HCT116 (cell line): ENCODE data around the gene WWOX. TPM values are rescaled to one million over a fixed set of nuclear protein-coding genes. Genes with fewer than 3 reads are reported as not detected.

ENCODE experiments used
- ATAC-seq: fragments of 200-7000 bp; cut with Tn5 transposase; 2 replicates; pipeline ENCODE4 v1.9.1; 2020; ENCODE audit warnings: mild to moderate bottlenecking, moderate library complexity
- BruUV-seq: library from RNA; stranded (reverse); fragments of 400-500 nt; replicated peaks from 2 replicates; lab custom pipeline; 2021; lab: Mats Ljungman, UMichigan
- CTCF ChIA-PET: fragments of 300-600 bp; sonication (Branson Sonifier 250); formaldehyde crosslinking; loops from one replicate; lab custom pipeline; 2021; ENCODE audit warnings: antibody characterized with exemption; lab: Charles Lee
- POLR2A ChIA-PET: fragments of 300-600, 350-600 bp; sonication (Branson Sonifier 250); formaldehyde crosslinking; loops from one replicate; lab custom pipeline; 2021; ENCODE audit warnings: antibody characterized with exemption; lab: Charles Lee
- RAD21 ChIA-PET, 2 experiments: fragments of 300-600 bp; sonication (Branson Sonifier 250); formaldehyde crosslinking; loops; one replicate each; lab custom pipeline; 2023; ENCODE audit warnings: low total read pairs in 2 of 2; ENCODE audit not compliant: uncharacterized antibody in 2 of 2, unreplicated experiment in 2 of 2, low non-redundant PET in 1 of 2; lab: Charles Lee
- DNase-seq: peaks from one replicate; pipeline ENCODE4 v3.0.0-alpha.2; 2010; ENCODE audit warnings: low read depth, low spot score
- H2AFZ ChIP-seq: fragments of 200-600 bp; shearing (Covaris generic), sonication (generic); 2 replicates; pipeline ENCODE4 v1.6.1; 2017; ENCODE audit warnings: low read depth, mixed run types, mixed read lengths, antibody characterized with exemption, low read length; ENCODE audit not compliant: poor library complexity, severe bottlenecking
- H3K27ac ChIP-seq: 2 replicates; pipeline ENCODE4 v1.5.1; 2012; ENCODE audit warnings: low read depth, low read length
- H3K27me3 ChIP-seq: fragments of 200-600 bp; sonication (generic); 2 replicates; pipeline ENCODE4 v1.6.1; 2016; ENCODE audit warnings: mixed run types, low read length, mixed read lengths; ENCODE audit not compliant: insufficient read depth
- H3K36me3 ChIP-seq, 2 experiments: fragments of 200-500 bp in 1 of 2; fragments of 200-600 bp in 1 of 2; sonication (Bioruptor generic) in 1 of 2; sonication (generic) in 1 of 2; 2 replicates each; pipeline versions ENCODE4 v1.5.1 to v1.6.1; 2014 to 2016; ENCODE audit warnings: low read length in 2 of 2, inconsistent platforms in 1 of 2, mixed read lengths in 1 of 2, mixed run types in 1 of 2; ENCODE audit not compliant: insufficient read depth in 2 of 2, control insufficient read depth in 1 of 2
- H3K4me1 ChIP-seq, 2 experiments: fragments of 200-600 bp in 1 of 2; sonication (generic) in 1 of 2; 2 replicates each; pipeline versions ENCODE4 v1.5.1 to v1.6.1; 2012 to 2017; ENCODE audit warnings: low read length in 2 of 2, inconsistent platforms in 1 of 2, mild to moderate bottlenecking in 1 of 2, mixed read lengths in 1 of 2, mixed run types in 1 of 2, moderate library complexity in 1 of 2; ENCODE audit not compliant: insufficient read depth in 2 of 2, control insufficient read depth in 1 of 2
- H3K4me2 ChIP-seq: fragments of 200-600 bp; sonication (generic); 2 replicates; pipeline ENCODE4 v1.6.1; 2017; ENCODE audit warnings: mixed run types, low read length, mixed read lengths
- H3K4me3 ChIP-seq, 2 experiments: fragments of 200-600 bp in 1 of 2; sonication (generic) in 1 of 2; replicated peaks in 1 of 2; 2 replicates each; pipeline ENCODE4 v1.5.1; 2011 to 2016; ENCODE audit warnings: low read length in 2 of 2, control low read depth in 1 of 2, low read depth in 1 of 2, mild to moderate bottlenecking in 1 of 2, mixed read lengths in 1 of 2, mixed run types in 1 of 2
- H3K79me2 ChIP-seq: fragments of 200-600 bp; sonication (generic); 2 replicates; pipeline ENCODE4 v1.6.1; 2017; ENCODE audit warnings: mild to moderate bottlenecking, mixed run types, low read length, moderate library complexity, mixed read lengths; ENCODE audit not compliant: insufficient read depth
- H3K9ac ChIP-seq: fragments of 200-600 bp; sonication (generic); 2 replicates; pipeline ENCODE4 v1.6.1; 2016; ENCODE audit warnings: low read length, mixed read lengths
- H3K9me2 ChIP-seq: fragments of 200-600 bp; sonication (generic), shearing (Covaris generic); 2 replicates; pipeline ENCODE4 v1.6.1; 2017; ENCODE audit warnings: mixed run types, mild to moderate bottlenecking, moderate library complexity; ENCODE audit not compliant: insufficient read depth
- H3K9me3 ChIP-seq, 2 experiments: fragments of 200-500 bp in 1 of 2; fragments of 200-600 bp in 1 of 2; sonication (Bioruptor generic) in 1 of 2; sonication (generic) in 1 of 2; 2 replicates each; pipeline ENCODE4 v1.6.1; 2014 to 2017; ENCODE audit warnings: low read length in 2 of 2, mixed read lengths in 2 of 2, inconsistent platforms in 1 of 2, low read depth in 1 of 2, mild to moderate bottlenecking in 1 of 2, mixed run types in 1 of 2, moderate library complexity in 1 of 2; ENCODE audit not compliant: control insufficient read depth in 1 of 2, insufficient read depth in 1 of 2
- H4K20me1 ChIP-seq: fragments of 200-600 bp; sonication (generic), shearing (Covaris generic); 2 replicates; pipeline ENCODE4 v1.6.1; 2017; ENCODE audit warnings: mixed run types, mild to moderate bottlenecking, moderate library complexity; ENCODE audit not compliant: insufficient read depth
- CEBPB ChIP-seq: IDR thresholded peaks from 2 replicates; pipeline ENCODE4 v1.6.1; 2012; ENCODE audit warnings: low read depth
- EGR1 ChIP-seq: IDR thresholded peaks from 2 replicates; pipeline ENCODE4 v1.6.1; 2012; ENCODE audit warnings: low read depth
- ELF1 ChIP-seq: IDR thresholded peaks from 2 replicates; pipeline ENCODE4 v1.6.1; 2012; ENCODE audit warnings: low read depth, borderline replicate concordance
- EZH2 ChIP-seq: fragments of 200-600 bp; sonication (generic); IDR thresholded peaks from 2 replicates; pipeline ENCODE4 v1.6.1; 2017; ENCODE audit warnings: antibody characterized with exemption, mixed run types
- EZH2phosphoT487 ChIP-seq: fragments of 200-600 bp; IDR thresholded peaks from 2 replicates; pipeline ENCODE4 v1.6.1; 2018; ENCODE audit warnings: antibody characterized with exemption, borderline replicate concordance
- FOSL1 ChIP-seq: IDR thresholded peaks from 2 replicates; pipeline ENCODE4 v1.6.1; 2012; ENCODE audit warnings: low read depth
- JUND ChIP-seq: IDR thresholded peaks from 2 replicates; pipeline ENCODE4 v1.6.1; 2012
- POLR2A ChIP-seq: IDR thresholded peaks from 2 replicates; pipeline ENCODE4 v1.7.0; 2011; ENCODE audit warnings: borderline replicate concordance; ENCODE audit not compliant: insufficient read depth, insufficient read length; ENCODE audit errors: extremely low read depth
- RAD21 ChIP-seq: IDR thresholded peaks from 2 replicates; pipeline ENCODE4 v1.6.1; 2012; ENCODE audit warnings: low read depth, mild to moderate bottlenecking
- REST ChIP-seq: IDR thresholded peaks from 2 replicates; pipeline ENCODE4 v1.6.1; 2012; ENCODE audit warnings: low read depth
- SIN3A ChIP-seq: IDR thresholded peaks from 2 replicates; pipeline ENCODE4 v1.6.1; 2012; ENCODE audit warnings: low read depth
- SRF ChIP-seq: IDR thresholded peaks from 2 replicates; pipeline ENCODE4 v1.6.1; 2012; ENCODE audit warnings: low read depth
- ZBTB33 ChIP-seq: IDR thresholded peaks from 2 replicates; pipeline ENCODE4 v1.6.1; 2011; ENCODE audit warnings: mild to moderate bottlenecking, low read length, moderate library complexity; ENCODE audit not compliant: insufficient replicate concordance; ENCODE audit errors: extremely low read depth
- ZFX ChIP-seq: fragments of 450-650 bp; IDR thresholded peaks from 2 replicates; pipeline ENCODE4 v1.6.1; 2017
- ZNF274 ChIP-seq: fragments of 200-500 bp; sonication (Bioruptor generic); IDR thresholded peaks from 2 replicates; pipeline ENCODE4 v1.6.1; 2014; ENCODE audit warnings: mild to moderate bottlenecking, low read depth, low read length, inconsistent platforms
- intact Hi-C: fragments of 100-400 bp; cut with micrococcal nuclease; formaldehyde crosslinking; loops from 2 replicates; pipeline ENCODE4 v1.10.0; 2022
- total RNA-seq: library from RNA; stranded (reverse); gene quantifications from one replicate; pipeline ENCODE4 v1.2.1, GENCODE V29; 2021; ENCODE audit not compliant: unreplicated experiment

WWOX gene
- total RNA-seq, 1 experiment from 2014 or later = 13.7 TPM

- Histone ChIP-seq H3K79me2 (no peaks in the 10 kb centered on the region), H3K27me3 (no peaks in the 10 kb centered on the region), H4K20me1 (no peaks in the 10 kb centered on the region), H3K9me3 (no peaks in the 10 kb centered on the region), H3K9me2 (no peaks in the 10 kb centered on the region), H3K4me2 (no peak overlapping the region), H3K27ac (no peak overlapping the region), H3K4me1 (no peaks in the 10 kb centered on the region), H3K4me3 (no peak overlapping the region), H3K9ac (no peak overlapping the region), H2AFZ (no peak overlapping the region), H3K36me3 (no peaks in the 10 kb centered on the region; a peak in 1 of 4 replicates)
- POLR2A ChIA-PET = no interaction called here
- ATAC-seq = no peak
- BruUV-seq = no TSS peak
- TF ChIP-seq ELF1 = no peak
- no peak for TF ChIP-seq SRF
- no peak for TF ChIP-seq SIN3A
- no peak for TF ChIP-seq EGR1
- TF ChIP-seq EZH2phosphoT487 = no peak
- TF ChIP-seq FOSL1 = no peak
- no peak for TF ChIP-seq ZNF274
- TF ChIP-seq EZH2 = no peak
- DNase-seq = no peak
- intact Hi-C loops = no loop called here
- RAD21 ChIA-PET = no interaction called here
- CTCF ChIA-PET = no interaction called here
Observed at GRCh38 chr16:78390508-78391324, 291.3 kb downstream of the WWOX start.

GRCh38 chr16:78392585-78393195 is 293.2 kb downstream of the WWOX start:
- no peaks in the 10 kb centered on the region for H3K9me2 ChIP-seq
- ATAC-seq = no peak
- H3K4me1 ChIP-seq = no peaks in the 10 kb centered on the region
- no peaks in the 10 kb centered on the region for H3K27me3 ChIP-seq
- BruUV-seq = no TSS peak
- no peak overlapping the region for H3K27ac ChIP-seq
- CTCF ChIA-PET = no interaction called here
- H3K9ac ChIP-seq = no peak overlapping the region
- no peaks in the 10 kb centered on the region for H3K79me2 ChIP-seq
- no peak overlapping the region for H3K4me2 ChIP-seq
- DNase-seq = no peak
- intact Hi-C loops = no loop called here
- RAD21 ChIA-PET = no interaction called here
- POLR2A ChIA-PET = no interaction called here
- H3K4me3 ChIP-seq = no peak overlapping the region
- no peak overlapping the region for H2AFZ ChIP-seq
- no peaks in the 10 kb centered on the region for H4K20me1 ChIP-seq
- no peaks in the 10 kb centered on the region for H3K9me3 ChIP-seq
- H3K36me3 ChIP-seq = no peaks in the 10 kb centered on the region; a peak in 1 of 4 replicates
- TF ChIP-seq ELF1 = no peak
- TF ChIP-seq ZFX = no peak
- no peak for TF ChIP-seq EZH2
- no peak for TF ChIP-seq POLR2A
- no peak for TF ChIP-seq REST
- TF ChIP-seq RAD21 = no peak
- TF ChIP-seq CEBPB = no peak
- no peak for TF ChIP-seq FOSL1
- no peak for TF ChIP-seq JUND
- TF ChIP-seq ZBTB33 = no peak
